ENCODE measurements around the gene OR2J3.

GRCh38 chr6:29082457-29082856, 25.4 kb upstream of the OR2J3 start:
- TF ChIP-seq, protein P1, sequence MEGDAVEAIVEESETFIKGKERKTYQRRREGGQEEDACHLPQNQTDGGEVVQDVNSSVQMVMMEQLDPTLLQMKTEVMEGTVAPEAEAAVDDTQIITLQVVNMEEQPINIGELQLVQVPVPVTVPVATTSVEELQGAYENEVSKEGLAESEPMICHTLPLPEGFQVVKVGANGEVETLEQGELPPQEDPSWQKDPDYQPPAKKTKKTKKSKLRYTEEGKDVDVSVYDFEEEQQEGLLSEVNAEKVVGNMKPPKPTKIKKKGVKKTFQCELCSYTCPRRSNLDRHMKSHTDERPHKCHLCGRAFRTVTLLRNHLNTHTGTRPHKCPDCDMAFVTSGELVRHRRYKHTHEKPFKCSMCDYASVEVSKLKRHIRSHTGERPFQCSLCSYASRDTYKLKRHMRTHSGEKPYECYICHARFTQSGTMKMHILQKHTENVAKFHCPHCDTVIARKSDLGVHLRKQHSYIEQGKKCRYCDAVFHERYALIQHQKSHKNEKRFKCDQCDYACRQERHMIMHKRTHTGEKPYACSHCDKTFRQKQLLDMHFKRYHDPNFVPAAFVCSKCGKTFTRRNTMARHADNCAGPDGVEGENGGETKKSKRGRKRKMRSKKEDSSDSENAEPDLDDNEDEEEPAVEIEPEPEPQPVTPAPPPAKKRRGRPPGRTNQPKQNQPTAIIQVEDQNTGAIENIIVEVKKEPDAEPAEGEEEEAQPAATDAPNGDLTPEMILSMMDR (IDR thresholded peaks at IDR 0.05; ENCODE audit: low read depth, low read length, poor library complexity, severe bottlenecking), result no peak
- TF ChIP-seq EZH2phosphoT487 (IDR thresholded peaks at IDR 0.05; ENCODE audit: borderline replicate concordance, low read length), result no peak

Data from DOHH2 (cell line).